Spleen (tissue), 7 donors: Measurements from ENCODE around the gene RALB.

Experiments
- POLR2A ChIP-seq, 3 donors: fragments of 450-650 bp; IDR thresholded peaks; one replicate each; pipeline ENCODE4 v1.5.1; 2017; ENCODE audit warnings: antibody characterized with exemption in 3 of 3, mild to moderate bottlenecking in 1 of 3
- TF ChIP-seq, protein P1 (sequence below), 11 experiments: fragments of 200-600 bp in 7 of 11; fragments of 450-650 bp in 4 of 11; sonication (generic) in 4 of 11; IDR thresholded peaks in 8 of 11; conservative IDR thresholded peaks in 3 of 11; 1 replicate in 7 of 11; 2 replicates in 4 of 11; pipeline versions ENCODE4 v1.4.0 to v1.8.0; 2016 to 2021; ENCODE audit warnings: antibody characterized with exemption in 11 of 11, inconsistent platforms in 4 of 11, mild to moderate bottlenecking in 1 of 11
- donor health status: DM: no; HTN: no; CAD: no; lungs with moderate emphysema.
- donor health status: DM: no; HTN: no; CAD: no.
- donor health status: DM: no; HTN: no; CAD: no.

DNA sequence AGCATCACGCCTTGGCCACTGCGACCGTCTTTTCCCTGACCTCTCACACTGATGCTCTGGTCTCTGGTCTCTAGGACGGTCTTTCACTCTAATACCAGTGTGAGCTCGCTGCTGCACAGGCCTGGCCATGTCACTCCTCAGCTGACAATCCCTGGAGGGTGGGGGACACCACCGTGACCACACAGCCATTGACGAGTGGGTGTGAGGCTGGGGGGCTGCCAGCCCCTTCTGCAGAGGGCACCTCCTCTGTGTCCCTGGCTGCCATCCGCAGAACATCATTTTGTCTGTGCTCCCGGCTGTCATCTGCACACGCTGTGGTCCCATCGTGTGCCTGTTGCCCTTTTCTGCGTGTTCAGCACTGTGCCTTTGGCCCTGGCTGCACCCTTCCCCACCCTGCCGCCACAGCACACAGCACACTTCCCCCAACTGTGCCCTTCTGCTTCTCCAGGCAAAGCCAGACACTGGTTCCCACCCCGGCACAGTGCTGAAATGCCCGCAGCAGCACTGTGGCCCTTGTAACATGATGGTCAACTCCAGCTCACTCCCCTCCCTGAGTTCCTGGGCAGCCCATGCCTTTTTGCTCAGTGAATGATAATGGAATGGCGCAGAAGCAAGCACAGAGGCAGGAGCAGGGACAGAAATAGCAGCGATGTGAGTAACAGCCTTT, 62.8 kb downstream of the RALB start:
- TF ChIP-seq, protein P1, sequence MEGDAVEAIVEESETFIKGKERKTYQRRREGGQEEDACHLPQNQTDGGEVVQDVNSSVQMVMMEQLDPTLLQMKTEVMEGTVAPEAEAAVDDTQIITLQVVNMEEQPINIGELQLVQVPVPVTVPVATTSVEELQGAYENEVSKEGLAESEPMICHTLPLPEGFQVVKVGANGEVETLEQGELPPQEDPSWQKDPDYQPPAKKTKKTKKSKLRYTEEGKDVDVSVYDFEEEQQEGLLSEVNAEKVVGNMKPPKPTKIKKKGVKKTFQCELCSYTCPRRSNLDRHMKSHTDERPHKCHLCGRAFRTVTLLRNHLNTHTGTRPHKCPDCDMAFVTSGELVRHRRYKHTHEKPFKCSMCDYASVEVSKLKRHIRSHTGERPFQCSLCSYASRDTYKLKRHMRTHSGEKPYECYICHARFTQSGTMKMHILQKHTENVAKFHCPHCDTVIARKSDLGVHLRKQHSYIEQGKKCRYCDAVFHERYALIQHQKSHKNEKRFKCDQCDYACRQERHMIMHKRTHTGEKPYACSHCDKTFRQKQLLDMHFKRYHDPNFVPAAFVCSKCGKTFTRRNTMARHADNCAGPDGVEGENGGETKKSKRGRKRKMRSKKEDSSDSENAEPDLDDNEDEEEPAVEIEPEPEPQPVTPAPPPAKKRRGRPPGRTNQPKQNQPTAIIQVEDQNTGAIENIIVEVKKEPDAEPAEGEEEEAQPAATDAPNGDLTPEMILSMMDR (IDR thresholded peaks at IDR 0.05 in 8 of 11, conservative IDR thresholded peaks at IDR 0.05 in 3 of 11), result no peak
- TF ChIP-seq POLR2A (IDR thresholded peaks at IDR 0.05), result no peak
